Daoy (cell line): ENCODE results near the gene NPTX2. TPM values are rescaled to one million over a fixed set of nuclear protein-coding genes. Genes with fewer than 3 reads are reported as not detected.

ENCODE experiments used
- DNase-seq: peaks from one replicate; pipeline ENCODE4 v3.0.0-alpha.2; 2015; ENCODE audit warnings: low read depth
- total RNA-seq: library from RNA; depleted of rRNA; stranded (reverse); fragments of >200 nt; shearing (Covaris generic); gene quantifications from 2 replicates; pipeline ENCODE4 v1.2.3, GENCODE V29; 2014

The NPTX2 gene
- total RNA-seq, 1 experiment from 2014 or later, result 4.5 TPM

DNA sequence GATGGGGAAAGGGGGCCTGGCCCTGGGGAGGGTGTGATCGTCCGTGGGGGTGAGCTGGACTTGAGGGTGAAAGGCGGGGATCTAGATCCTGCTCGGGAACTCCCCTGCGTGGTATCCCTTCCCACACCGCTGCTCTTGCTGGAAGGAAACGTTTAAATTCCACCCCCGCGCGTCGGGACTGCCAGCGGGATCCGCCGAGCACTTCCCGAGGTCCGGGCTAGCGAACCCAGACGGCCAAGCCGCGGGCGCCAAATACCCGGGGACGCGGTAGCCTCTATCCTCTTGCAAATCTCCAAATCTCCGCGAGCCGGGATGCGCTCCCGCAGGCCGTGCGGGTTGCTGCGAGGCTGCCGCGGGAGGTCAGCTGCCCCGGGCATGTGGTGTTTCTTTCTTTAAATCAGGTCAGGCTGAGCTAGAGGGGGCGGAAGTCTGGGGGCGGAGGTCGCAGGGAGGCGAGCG, 904 bp downstream of the NPTX2 start:
- no peak for DNase-seq

DNA sequence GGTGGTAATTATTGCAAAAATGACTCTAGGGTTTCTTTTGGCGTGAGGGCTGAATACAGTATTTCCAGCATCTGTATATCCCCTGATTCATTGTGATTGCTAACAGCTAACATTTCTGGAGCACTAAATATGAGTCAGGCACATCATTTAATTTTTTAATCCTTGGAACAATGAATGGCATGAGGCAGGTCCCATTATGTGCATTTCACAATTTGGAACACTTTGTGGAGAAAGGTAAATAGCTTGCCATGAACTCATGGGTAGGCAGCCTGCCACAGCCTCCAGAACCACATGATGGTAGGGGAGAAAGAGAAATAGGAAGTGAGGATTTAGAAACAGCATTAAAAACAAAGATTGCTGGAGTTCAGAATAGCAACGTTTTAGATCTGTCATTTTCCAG, 1.7 kb downstream of the NPTX2 start:
- peak; percentile 45 for DNase-seq

DNA sequence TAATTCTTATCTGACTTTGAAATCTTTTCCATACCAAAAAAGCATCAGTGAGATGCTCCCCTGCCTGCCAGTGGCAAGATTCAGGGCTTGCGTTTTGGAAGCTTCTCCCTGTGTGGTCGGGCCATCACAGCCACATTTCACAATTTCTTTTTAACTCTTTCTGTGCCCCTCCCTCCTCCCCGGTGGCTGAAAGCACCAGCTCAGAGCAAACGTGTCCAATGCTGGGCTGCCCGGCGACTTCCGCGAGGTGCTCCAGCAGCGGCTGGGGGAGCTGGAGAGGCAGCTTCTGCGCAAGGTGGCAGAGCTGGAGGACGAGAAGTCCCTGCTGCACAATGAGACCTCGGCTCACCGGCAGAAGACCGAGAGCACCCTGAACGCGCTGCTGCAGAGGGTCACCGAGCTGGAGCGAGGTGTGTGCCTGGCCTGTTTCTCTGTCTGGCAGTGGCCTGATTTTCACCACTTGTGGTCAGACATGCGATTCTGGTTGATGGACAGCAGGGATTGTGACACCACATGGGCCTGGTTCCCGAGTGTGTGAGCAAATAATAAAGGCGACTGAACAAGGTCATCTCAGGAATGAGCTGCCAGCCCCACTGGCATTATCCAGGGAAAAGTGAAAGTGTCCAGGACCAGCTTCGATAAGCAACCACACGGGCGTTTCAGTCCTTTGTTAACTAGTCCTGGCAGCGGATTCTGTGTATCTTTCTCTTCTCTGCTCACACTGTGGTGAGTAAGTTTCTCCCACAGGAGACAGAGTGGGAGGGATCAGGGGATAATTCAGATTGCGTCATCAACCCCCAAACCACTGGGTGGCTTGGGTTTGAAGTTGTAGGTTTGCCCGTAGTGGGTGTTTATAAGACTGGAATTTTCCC, 2.6 kb downstream of the NPTX2 start:
- peak; percentile 81 for DNase-seq

DNA sequence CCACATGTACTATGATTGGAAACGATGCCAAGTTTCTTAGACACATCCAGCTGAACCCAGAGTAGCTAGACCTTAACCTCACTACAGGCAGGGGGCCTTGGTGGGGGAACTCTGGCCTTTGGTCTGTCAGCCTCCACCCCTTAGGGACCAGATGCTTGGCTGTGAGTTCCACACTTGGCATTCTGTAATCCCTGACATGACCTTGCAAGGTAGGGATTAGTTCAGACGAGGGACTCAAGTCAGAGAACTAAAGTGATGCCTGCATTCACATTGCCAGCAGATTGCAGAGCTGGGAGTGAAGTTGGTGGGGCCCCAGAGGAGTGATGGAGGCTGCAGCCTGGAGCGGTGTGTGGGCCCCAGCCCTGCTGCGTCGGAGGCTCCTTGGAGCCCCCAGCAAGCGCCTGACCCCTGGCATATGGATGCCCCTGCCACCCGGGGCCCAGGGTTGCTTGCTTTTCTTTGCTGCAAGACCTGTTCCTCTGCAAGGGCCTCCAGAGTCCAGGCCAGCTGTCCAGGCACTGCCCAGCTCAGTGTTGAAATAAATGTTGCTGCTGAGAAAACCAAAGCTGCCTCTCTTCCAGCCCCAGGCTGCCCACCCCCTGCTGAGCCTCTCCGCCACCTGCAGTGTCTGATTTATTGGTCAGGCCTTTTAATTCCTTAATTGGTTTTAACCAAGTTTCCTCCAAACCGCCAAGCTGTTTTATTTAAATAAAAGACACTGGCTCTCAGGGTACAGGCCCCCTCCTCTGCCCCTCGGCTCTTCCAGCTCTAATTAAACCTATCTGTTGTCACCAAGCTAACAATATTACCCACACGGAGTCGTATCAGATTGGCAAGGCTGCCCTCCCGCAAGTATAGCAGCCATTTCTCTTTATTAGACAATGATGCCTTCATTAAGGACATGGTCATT, 4.7 kb downstream of the NPTX2 start:
- no peak for DNase-seq

GRCh38 chr7:98622926-98623325, 5.8 kb downstream of the NPTX2 start:
- DNase-seq, result no peak

- no peak for DNase-seq
These were observed 7.8 kb downstream of the NPTX2 start for GRCh38 chr7:98624846-98625420.

GRCh38 chr7:98626460-98627412, 9.7 kb downstream of the NPTX2 start:
- DNase-seq, result no peak

DNA sequence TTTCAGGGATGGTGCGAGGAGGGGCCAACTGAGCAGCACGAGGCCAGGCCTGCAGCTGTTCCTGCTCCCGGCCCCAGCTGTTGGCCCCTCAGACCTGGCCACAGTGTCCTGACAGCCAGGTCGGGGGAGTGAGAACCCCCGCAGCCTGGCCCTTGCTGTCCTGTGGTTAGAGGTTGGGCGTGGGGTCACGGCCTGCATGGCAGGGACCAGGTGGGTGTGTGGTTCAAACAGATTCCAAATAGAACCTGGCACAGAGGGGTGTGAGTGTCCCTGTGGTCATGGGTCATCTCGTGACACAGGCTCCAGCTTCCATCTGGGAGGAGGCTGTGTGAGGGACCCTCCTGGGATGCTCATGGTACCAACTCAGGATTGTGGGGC, 10.3 kb downstream of the NPTX2 start:
- DNase-seq, result no peak

GRCh38 chr7:98628418-98628817, 11.3 kb downstream of the NPTX2 start:
- no peak for DNase-seq

DNA sequence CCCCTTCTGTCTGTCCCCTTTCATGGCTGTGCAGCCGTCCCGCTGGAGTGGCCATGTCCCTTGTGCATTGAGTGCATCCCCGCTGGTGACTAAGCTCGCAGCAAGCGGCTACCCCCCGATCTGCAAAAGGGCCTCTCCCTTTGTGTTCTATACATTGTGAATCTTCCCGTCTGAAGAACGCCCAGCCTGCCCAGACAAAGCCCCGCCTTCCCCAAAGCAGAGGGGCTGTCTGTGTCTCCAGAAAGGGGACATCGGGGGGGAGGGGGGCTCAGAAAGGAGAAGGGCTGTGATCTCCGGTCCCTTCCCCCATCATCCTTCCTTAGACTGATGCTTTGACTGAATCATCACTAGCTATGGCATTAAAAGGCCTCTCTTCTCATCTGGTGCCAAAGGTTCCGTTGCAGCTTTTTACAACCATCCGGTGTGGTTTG, 11.9 kb downstream of the NPTX2 start:
- peak; percentile 55 for DNase-seq

DNA sequence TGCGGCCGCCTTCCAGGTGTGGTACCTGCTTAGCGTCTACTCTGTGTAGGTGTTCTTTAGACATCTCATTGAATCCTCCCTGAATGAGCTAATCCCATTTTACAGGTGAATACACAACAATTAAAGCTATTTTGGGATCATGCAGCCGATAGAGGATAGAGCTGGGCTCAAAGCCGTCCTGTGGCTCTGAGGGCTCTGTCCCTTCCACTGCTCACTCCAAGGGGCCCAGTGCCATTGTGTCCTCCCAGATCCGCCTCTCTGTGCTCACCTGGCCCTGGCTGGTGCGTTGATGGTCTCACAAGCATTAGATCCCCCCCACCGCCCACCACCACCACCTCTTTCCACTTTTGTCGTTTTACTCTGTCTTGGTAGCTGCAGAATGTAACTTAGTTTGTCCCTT, 13.1 kb downstream of the NPTX2 start:
- DNase-seq, result no peak

DNA sequence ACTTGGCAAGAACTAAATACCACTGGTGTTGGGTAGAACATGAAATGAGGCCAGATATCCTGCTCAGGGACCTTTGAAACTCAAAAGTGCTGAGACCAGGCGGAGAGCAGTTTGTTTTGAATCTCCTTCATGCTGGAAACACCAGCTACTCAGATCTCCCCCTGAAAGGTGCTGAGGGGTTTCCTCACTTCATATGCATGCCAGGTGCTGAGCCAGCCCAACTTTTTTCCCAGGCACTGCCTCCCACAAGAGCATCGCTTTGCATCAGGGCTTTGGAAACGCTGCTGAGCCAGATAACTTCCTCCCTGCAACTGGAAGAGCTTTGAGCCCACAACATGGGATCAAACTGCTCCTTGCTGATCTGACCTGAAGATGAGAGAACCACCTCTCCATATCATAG, 13.7 kb downstream of the NPTX2 start:
- DNase-seq, result no peak

- no peak for DNase-seq
These were observed 21.8 kb downstream of the NPTX2 start for GRCh38 chr7:98638853-98639252.

GRCh38 chr7:98640375-98640774, 23.3 kb downstream of the NPTX2 start:
- no peak for DNase-seq

GRCh38 chr7:98641646-98642500, 24.8 kb downstream of the NPTX2 start:
- no peak for DNase-seq

- DNase-seq, result no peak
These were observed 26.3 kb downstream of the NPTX2 start for GRCh38 chr7:98643236-98643985.

GRCh38 chr7:98646465-98646864, 29.4 kb downstream of the NPTX2 start:
- no peak for DNase-seq

- DNase-seq, result peak; percentile 71
These were observed 30.2 kb downstream of the NPTX2 start for GRCh38 chr7:98647326-98647725.

DNA sequence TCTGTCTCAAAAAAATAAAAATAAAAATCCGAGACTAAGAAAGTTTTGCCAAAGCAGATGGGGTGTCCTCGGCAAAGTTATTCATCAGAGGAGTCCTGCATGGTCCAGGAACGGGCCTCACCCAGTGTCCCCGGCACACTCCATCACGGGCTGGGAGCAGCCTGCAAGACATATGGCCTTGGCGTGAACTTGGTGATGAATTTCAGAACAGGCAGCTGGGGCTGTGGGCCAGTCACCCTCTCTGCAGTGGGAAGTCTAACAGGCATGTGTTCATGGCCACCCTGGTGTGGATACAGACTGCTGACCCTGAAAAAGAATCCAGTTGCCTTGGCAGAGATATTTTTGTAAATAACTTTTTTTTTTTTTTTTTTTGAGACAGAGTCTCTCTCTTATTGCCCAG, 34.7 kb downstream of the NPTX2 start:
- no peak for DNase-seq
